HepG2 (cell line): ENCODE data around the gene DNAJC1. TPM values are rescaled to one million over a fixed set of nuclear protein-coding genes. Genes with fewer than 3 reads are reported as not detected.

Source experiments
- ATAC-seq: fragments of 200-7000 bp; cut with Tn5 transposase; 3 replicates; pipeline ENCODE4 v1.9.1; 2020; ENCODE audit warnings: mild to moderate bottlenecking, moderate library complexity
- BruUV-seq: library from RNA; stranded (reverse); fragments of 400-500 nt; replicated peaks from 2 replicates; lab custom pipeline; 2021; lab: Mats Ljungman, UMichigan
- CTCF ChIA-PET: fragments of 300-600 bp; formaldehyde crosslinking; extraction: SDS; loops from one replicate; lab custom pipeline; 2021; ENCODE audit warnings: low total read pairs, inconsistent platforms, low intra/inter-chr PET ratio; lab: Yijun Ruan, JAX
- POLR2A ChIA-PET: fragments of 350-600 bp; sonication (Branson Sonifier 250); formaldehyde crosslinking; loops from one replicate; lab custom pipeline; 2020; ENCODE audit warnings: antibody characterized with exemption, inconsistent platforms; lab: Yijun Ruan, JAX
- DNase-seq: peaks from one replicate; pipeline ENCODE4 v3.0.0-alpha.2; 2015; ENCODE audit warnings: low spot score
- FAIRE-seq: peaks from 3 replicates; lab custom pipeline; 2011; peaks lifted over from hg19 to GRCh38; lab: Jason Lieb, UNC
- H2AFZ ChIP-seq: one replicate; pipeline ENCODE4 v1.6.1; 2011; ENCODE audit warnings: low read length, inconsistent platforms
- H3K27ac ChIP-seq: fragments of 300-600 bp; 3 replicates; pipeline ENCODE4 v1.8.0; 2011; ENCODE audit warnings: mixed run types, mild to moderate bottlenecking, mixed read lengths, low read length, inconsistent platforms; ENCODE audit not compliant: insufficient read depth; ENCODE audit errors: extremely low read length
- H3K27me3 ChIP-seq, 2 experiments: fragments of 200-600 bp in 1 of 2; 2 replicates in 1 of 2; 3 replicates in 1 of 2; pipeline versions ENCODE4 v1.6.0 to v1.8.0; 2011; ENCODE audit warnings: low read length in 2 of 2, mild to moderate bottlenecking in 2 of 2, moderate library complexity in 2 of 2, inconsistent platforms in 1 of 2; ENCODE audit not compliant: insufficient read depth in 2 of 2, control insufficient read depth in 1 of 2
- H3K36me3 ChIP-seq, 2 experiments: fragments of 200-600 bp in 1 of 2; replicated peaks in 1 of 2; 2 replicates in 1 of 2; 3 replicates in 1 of 2; pipeline versions ENCODE4 v1.5.1 to v1.8.0; 2011; ENCODE audit warnings: low read length in 2 of 2, inconsistent platforms in 1 of 2; ENCODE audit not compliant: insufficient read depth in 2 of 2, control insufficient read depth in 1 of 2
- H3K4me1 ChIP-seq: 2 replicates; pipeline ENCODE4 v1.5.1; 2012; ENCODE audit warnings: low read length, inconsistent platforms; ENCODE audit not compliant: insufficient read depth
- H3K4me2 ChIP-seq: 2 replicates; pipeline ENCODE4 v1.6.0; 2011; ENCODE audit warnings: low read depth, low read length, inconsistent platforms
- H3K4me3 ChIP-seq, 3 experiments: fragments of 200-600 bp in 1 of 3; sonication (generic), shearing (Covaris generic) in 1 of 3; replicated peaks in 1 of 3; 2 replicates each; pipeline ENCODE4 v1.5.1; 2011 to 2016; ENCODE audit warnings: low read length in 3 of 3, inconsistent platforms in 2 of 3, low read depth in 2 of 3, mild to moderate bottlenecking in 2 of 3, control low read depth in 1 of 3, mixed read lengths in 1 of 3; ENCODE audit not compliant: insufficient read depth in 1 of 3
- H3K79me2 ChIP-seq: one replicate; pipeline ENCODE4 v1.6.1; 2011; ENCODE audit warnings: low read length, inconsistent platforms; ENCODE audit not compliant: insufficient read depth
- H3K9ac ChIP-seq: 2 replicates; pipeline ENCODE4 v1.6.0; 2011; ENCODE audit warnings: mild to moderate bottlenecking, low read depth, low read length, inconsistent platforms; ENCODE audit not compliant: insufficient read depth
- H3K9me3 ChIP-seq: 2 replicates; pipeline ENCODE4 v1.5.1; 2012; ENCODE audit warnings: mild to moderate bottlenecking, low read length
- H4K20me1 ChIP-seq: 2 replicates; pipeline ENCODE4 v1.6.0; 2011; ENCODE audit warnings: inconsistent platforms, mild to moderate bottlenecking, low read length, moderate library complexity; ENCODE audit not compliant: insufficient read depth
- E2F5 ChIP-seq: sonication (generic); formaldehyde crosslinking; conservative IDR thresholded peaks from 2 replicates; pipeline ENCODE4 v1.4.0; 2020; ENCODE audit warnings: missing genetic modification reagents
- MEF2D ChIP-seq: sonication (generic); formaldehyde crosslinking; IDR thresholded peaks from 2 replicates; pipeline ENCODE4 v1.5.1; 2020; ENCODE audit warnings: mild to moderate bottlenecking, missing genetic modification reagents
- RCOR2 ChIP-seq: IDR thresholded peaks from 2 replicates; pipeline ENCODE4 v1.6.1; 2016; ENCODE audit warnings: missing biosample characterization, missing genetic modification reagents
- SP5 ChIP-seq: IDR thresholded peaks from 2 replicates; pipeline ENCODE4 v1.6.1; 2016; ENCODE audit warnings: low read depth, borderline replicate concordance
- SYNCRIP ChIP-seq: fragments of 200-400 bp; formaldehyde crosslinking; IDR thresholded peaks from 2 replicates; pipeline ENCODE4 v1.6.1; 2018; ENCODE audit warnings: mild to moderate bottlenecking, low read depth, low read length; ENCODE audit not compliant: insufficient read depth
- TEAD3 ChIP-seq: optimal IDR thresholded peaks from 2 replicates; pipeline ENCODE3; 2016; ENCODE audit warnings: borderline replicate concordance
- U2AF1 ChIP-seq: fragments of 200-400 bp; formaldehyde crosslinking; optimal IDR thresholded peaks from 2 replicates; pipeline ENCODE3; 2017; ENCODE audit warnings: mild to moderate bottlenecking, low read depth, low read length
- ZNF207 ChIP-seq: fragments of 450-650 bp; IDR thresholded peaks from 2 replicates; pipeline ENCODE4 v1.6.1; 2016; ENCODE audit warnings: antibody characterized with exemption, borderline replicate concordance
- ZNF766 ChIP-seq: sonication (generic); formaldehyde crosslinking; IDR thresholded peaks from 2 replicates; pipeline ENCODE4 v1.5.0; 2020; ENCODE audit warnings: missing genetic modification reagents, borderline replicate concordance
- WGBS: methylation state at CpG from one replicate; pipeline ENCODE4 v1.1.6; 2017; ENCODE audit warnings: low lambda C conversion rate; 5-methylcytosine and 5-hydroxymethylcytosine counted together
- in situ Hi-C: cut with HindIII; loops from 2 replicates; pipeline ENCODE4 v1.10.0; 2017; ENCODE audit warnings: low pct_unique_long_range_greater_than_20kb; ENCODE audit not compliant: extremely low pct_ligation_motif_present
- intact Hi-C: fragments of 100-400 bp; cut with micrococcal nuclease; formaldehyde crosslinking; loops from one replicate; pipeline ENCODE4 v1.10.0; 2022; ENCODE audit not compliant: unreplicated experiment
- polyA plus RNA-seq, 8 experiments: library from polyadenylated mRNA; depleted of rRNA in 3 of 8; stranded (reverse) in 7 of 8; unstranded in 1 of 8; fragments of >200 nt; fragmentation: Illumina TruSeq in 4 of 8; extraction: Trizol in 4 of 8; gene quantifications; 2 replicates each; pipeline versions ENCODE4 v1.2.1 to v1.2.3, GENCODE V29; 2011 to 2016; ENCODE audit warnings: low read depth in 4 of 8, missing spikeins in 1 of 8, mixed read lengths in 1 of 8; ENCODE audit not compliant: insufficient read depth in 1 of 8
- total RNA-seq, 5 experiments: library from RNA; depleted of rRNA; stranded (reverse); fragments of >200 nt; fragmentation: Illumina TruSeq; extraction: Trizol; gene quantifications; 2 replicates each; pipeline ENCODE4 v1.2.3, GENCODE V29; 2016; ENCODE audit warnings: low read depth in 1 of 5
- TF ChIP-seq, protein P1 (sequence below): sonication (generic); formaldehyde crosslinking; IDR thresholded peaks from 2 replicates; pipeline ENCODE4 v1.5.0; 2020; ENCODE audit warnings: mild to moderate bottlenecking, missing genetic modification reagents

Gene DNAJC1
- total and polyA plus RNA-seq, 2 of the 13 experiments (the other 11 are each of a cell fraction or from before 2014, with no cell fraction given), result 9.9 to 16.6 TPM

- Histone ChIP-seq H3K9ac (no peak overlapping the region), H3K4me2 (no peak overlapping the region), H3K9me3 (peaks cover 36% of the 10 kb centered on the region), H4K20me1 (no peaks in the 10 kb centered on the region), H3K79me2 (no peaks in the 10 kb centered on the region), H3K27ac (no peak overlapping the region), H2AFZ (no peak overlapping the region), H3K4me1 (no peaks in the 10 kb centered on the region), H3K36me3 (no peaks in the 10 kb centered on the region), H3K4me3 (no peak overlapping the region), H3K27me3 (no peaks in the 10 kb centered on the region)
- ATAC-seq (no peak), FAIRE-seq (no peak), DNase-seq (no peak)
- no TSS peak for BruUV-seq
- WGBS, result 75% methylated on average over 2 of the region's 2 CpGs
- POLR2A ChIA-PET, result no interaction called here
- intact Hi-C loops, result no loop called here
- TF ChIP-seq SYNCRIP (no peak), MEF2D (CRISPR knock-in tag) (no peak), TEAD3 (no peak), SP5 (CRISPR knock-in tag) (no peak), ZNF207 (no peak), E2F5 (CRISPR knock-in tag) (no peak), ZNF766 (no peak), RCOR2 (CRISPR knock-in tag) (no peak), U2AF1 (no peak)
- TF ChIP-seq, protein P1, sequence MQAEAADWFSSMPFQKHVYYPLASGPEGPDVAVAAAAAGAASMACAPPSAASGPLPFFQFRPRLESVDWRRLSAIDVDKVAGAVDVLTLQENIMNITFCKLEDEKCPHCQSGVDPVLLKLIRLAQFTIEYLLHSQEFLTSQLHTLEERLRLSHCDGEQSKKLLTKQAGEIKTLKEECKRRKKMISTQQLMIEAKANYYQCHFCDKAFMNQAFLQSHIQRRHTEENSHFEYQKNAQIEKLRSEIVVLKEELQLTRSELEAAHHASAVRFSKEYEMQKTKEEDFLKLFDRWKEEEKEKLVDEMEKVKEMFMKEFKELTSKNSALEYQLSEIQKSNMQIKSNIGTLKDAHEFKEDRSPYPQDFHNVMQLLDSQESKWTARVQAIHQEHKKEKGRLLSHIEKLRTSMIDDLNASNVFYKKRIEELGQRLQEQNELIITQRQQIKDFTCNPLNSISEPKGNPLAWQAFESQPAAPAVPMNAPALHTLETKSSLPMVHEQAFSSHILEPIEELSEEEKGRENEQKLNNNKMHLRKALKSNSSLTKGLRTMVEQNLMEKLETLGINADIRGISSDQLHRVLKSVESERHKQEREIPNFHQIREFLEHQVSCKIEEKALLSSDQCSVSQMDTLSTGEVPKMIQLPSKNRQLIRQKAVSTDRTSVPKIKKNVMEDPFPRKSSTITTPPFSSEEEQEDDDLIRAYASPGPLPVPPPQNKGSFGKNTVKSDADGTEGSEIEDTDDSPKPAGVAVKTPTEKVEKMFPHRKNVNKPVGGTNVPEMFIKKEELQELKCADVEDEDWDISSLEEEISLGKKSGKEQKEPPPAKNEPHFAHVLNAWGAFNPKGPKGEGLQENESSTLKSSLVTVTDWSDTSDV, result no peak
- CTCF ChIA-PET, result no interaction called here
- in situ Hi-C loops, result no loop called here
Observed at GRCh38 chr10:21831986-21832820, 171.3 kb downstream of the DNAJC1 start.
